NCI-H146 (cell line): ENCODE results near the gene SFI1.
A peak's percentile ranks its signal among the peaks of the same experiment; 100 is the strongest.
"Not testable (repeated sequence)": the region's sequence is repeated elsewhere in the genome, so short reads cannot be mapped to it uniquely, and the experiment has no call there.

Experiments
- DNase-seq: peaks from one replicate; lab custom pipeline; 2025; lab: John Stamatoyannopoulos, UW

Gene SFI1

DNA sequence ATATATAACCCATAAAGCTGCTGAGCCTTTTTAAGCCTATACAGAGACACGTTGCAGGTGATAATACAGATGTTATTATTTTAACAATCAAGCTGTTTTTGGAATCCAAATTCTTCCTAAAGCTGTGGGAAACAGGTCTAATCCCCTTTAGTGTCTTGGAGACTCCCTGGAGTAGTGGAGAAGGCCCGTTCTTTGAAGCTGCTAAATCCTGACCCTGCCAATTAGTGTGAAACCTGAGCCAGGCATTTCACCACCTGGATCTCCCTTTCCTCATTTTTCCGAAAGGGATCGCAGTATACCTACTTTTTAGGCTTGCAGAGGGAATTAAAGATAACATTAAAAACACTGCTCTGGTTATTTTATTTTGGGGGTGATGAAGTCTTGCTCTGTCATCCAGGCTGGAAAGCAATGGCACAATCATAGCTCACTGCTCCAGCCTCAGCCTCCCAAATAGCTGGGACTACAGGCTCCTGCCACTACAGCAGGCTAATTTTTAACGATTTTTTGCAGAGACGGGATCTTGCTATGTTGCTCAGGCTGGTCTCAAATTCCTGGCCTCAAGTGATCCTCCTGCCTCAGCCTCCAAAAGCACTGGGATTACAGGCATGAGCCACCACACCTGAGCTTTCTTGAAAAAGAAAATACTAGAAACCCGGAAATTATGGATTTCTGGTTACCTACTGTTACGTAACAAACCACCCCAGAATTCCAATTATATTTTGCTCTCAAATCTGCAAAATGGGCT, 4.9 kb upstream of the SFI1 start:
- DNase-seq, result no peak

DNA sequence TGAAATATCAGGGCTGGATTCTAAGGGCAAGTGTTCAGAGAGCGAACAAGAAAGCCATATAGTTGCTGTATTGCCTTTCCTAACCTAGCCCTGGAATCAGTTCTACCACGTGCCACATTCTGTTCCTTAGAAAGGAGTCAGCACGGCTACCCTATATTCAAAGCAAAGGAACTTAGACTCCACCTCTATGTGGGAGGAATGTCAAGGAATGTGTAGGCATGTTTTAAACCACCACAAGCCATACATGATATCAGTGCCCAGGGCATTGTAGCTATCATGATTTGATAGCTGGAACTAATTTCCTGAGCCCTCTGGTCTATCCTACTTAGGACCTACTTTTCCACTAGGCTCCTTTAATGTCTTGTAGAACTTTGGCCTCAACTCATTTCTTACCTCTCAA, 4.2 kb upstream of the SFI1 start:
- no peak for DNase-seq

DNA sequence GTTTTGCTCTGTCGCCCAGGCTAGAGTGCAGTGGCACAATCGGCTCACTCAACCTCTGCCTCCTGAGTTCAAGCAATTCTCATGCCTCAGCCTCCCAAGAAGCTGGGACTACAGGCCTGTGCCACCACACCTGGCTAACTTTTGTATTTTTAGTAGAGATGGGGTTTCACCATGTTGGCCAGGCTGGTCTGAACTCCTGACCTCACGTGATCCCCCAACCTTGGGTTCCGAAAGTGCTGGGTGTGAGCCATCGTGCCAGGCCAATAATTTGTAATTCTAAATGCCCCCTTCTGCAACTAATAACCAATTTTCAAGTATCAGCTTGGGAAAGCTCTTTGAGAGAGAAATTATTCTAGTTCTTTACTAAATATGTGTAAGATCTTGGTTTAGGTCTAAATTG, 3.0 kb upstream of the SFI1 start:
- DNase-seq, result not testable (repeated sequence)

DNA sequence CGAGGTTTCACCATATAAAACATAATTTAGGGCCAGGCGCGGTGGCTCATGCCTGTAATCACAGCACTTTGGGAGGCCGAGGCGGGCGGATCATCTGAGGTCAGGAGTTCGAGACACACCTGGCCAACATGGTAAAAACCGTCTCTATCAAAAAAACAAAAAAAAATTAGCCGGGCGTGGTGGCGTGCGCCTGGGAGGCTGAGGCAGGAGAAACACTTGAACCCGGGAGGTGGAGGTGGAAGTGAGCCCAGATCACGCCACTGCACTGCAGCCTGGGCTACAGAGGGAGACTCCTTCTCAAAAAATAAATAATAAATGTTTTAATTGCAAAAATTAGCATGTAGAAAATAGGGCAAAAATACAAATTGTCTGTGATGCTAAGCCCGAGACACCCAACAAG, 993 bp upstream of the SFI1 start:
- no peak for DNase-seq

DNA sequence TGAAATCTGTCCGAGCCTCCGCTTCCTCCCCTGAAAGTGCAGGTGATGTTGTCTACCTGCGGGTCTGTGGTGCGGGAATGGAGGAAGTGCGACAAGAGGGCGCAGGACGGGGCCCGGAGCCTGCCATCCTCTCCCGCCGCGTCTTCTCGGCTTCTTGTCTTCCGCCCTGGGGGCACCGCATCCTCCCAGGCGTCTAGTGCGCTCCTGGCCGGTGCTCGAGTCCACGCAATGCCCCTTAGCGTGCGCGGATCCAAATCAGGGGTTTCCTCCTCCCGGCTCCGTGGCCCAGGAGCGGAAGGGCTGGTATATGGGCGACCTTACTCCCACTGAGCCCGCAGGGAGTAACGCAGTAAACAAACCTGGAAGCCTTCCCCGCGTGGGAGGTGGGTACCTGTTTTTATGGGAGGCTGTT, 405 bp downstream of the SFI1 start:
- DNase-seq, result peak; percentile 37

DNA sequence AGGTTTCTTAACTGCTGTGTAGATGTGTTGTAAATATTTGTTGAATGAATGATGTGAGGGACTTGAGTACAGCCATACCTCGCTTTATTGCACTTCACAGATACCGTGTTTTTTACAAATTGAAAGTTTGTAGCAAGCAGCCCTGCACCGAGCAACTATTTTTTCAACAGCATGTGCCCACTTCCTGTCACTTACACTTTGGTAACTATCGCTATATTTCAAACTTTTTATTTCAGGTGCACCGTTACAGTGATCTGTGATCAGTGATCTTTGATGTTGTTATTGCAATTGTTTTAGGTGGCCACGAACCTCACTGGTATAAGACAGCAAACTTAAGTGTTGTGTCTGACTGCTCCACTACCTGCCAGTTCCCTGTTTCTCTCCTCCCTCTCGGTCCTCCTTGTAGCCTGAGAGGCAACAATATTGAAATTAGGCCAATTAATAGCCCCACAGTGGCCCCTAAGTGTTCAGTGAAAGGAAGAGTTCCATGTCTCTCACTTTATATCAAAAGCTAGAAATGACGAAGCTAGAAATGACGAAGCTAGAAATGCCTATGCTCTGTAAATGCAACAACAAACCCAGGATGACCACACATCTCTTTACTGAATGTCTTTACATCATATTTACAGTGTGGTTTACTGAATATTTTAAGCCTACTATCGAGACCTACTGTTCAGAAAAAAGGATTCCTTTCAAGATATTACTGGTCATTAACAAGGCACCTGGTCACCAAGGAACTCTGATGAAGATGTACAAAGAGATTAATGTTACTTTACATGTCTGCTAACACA, 1.0 kb downstream of the SFI1 start:
- DNase-seq, result no peak

DNA sequence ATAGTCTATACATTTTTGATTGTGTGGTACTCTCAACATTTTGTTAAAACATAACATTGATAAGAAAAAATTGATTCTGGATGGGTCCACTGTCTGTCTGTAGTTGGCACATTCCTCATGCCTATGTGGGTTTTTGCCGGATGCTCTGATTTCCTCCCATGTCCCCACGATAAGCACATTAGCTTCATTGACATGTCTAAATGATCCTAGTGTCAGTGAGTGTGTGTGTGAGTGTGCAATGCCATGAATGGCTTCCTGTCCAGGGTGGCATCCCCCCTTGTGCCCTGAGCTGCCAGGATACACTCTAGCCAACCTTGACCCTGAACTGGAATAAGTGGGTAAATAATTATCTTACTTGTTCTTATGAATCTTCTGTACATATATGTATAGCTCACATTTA, 5.4 kb downstream of the SFI1 start:
- DNase-seq, result no peak

DNA sequence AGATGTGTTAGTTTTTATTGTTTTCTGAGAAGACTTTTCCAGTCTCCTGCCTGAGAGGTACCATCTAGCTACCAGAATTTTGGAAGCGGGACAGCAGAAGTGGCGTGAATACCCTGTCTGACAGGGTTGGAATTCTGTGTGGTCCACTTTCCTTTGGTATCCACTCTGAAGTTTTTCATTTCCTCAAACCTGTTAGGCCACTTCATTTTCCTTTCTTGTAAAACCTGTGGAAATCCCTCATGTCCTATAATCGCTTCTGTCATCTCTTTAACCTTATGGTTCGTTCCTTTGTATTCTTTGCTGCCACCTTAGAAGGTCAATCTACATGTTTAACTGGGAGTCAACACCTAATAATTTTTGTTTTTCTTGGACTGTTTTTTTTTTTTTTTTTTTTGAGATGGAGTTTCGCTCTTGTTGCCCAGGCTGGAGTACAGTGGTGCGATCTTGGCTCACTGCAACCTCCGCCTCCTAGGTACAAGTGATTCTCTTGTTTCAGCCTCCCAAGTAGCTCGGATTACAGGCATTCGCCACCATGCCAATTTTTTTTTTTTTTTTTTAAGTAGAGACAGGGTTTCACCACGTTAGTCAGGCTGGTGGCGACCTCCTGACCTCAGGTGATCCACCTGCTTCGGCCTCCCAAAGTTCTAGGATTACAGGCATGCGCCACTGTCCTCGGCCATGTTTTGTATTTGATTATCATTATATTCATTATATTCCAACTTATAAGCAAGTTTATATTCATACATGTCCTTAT, 7.1 kb downstream of the SFI1 start:
- no peak for DNase-seq

DNA sequence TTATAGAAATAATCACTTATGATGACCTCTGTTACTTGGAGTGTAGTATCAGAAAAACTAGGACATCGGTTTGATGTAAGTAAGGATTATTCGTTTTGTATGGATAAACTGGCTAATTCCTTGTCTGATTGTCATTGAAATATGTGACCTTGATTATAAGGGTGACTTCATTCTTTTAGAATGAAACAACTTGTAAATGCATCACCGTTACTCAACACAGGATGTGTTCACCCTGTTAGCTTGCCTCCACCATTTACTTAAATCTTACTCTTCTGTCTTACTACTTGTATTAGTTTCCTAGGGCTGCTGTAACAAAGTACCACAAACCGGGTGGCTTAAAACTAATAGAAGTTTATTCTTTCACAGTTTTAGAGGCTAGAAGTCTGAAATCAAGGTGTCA, 7.9 kb downstream of the SFI1 start:
- DNase-seq, result no peak

DNA sequence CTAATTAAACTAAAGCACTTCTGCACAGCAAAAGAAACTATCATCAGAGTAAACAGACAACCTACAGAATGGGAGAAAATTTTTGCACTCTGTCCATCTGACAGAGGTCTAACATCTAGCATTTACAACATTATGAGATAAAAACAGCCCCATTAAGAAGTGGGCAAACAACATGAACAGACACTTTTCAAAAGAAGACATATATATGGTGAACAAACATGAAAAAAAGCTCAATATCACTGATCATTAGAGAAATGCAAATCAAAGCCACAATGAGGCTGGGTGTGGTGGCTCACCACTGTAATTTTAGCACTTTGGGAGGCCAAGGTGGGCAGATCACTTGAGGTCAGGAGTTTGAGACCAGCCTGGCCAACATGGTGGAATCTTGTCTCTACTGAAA, 11.2 kb downstream of the SFI1 start:
- not testable (repeated sequence) for DNase-seq

DNA sequence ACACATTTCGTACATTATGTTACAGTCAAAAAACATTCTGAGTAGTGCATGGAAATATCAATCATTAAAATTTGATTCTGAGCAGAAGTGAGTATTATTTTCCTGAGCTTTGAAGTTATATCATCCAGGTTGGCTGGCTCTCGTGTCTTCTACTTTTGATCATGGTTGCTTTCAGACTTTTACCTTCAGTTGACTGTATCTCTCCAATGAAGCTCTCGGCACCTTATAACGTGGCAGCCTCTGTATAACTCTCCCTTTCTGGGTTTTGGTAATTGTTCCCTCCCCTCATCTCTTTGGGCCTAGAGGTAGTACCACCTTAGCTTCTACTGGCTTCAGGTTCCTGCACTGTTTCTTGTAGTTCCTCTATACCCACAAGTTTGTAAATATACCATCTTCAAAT, 12.2 kb downstream of the SFI1 start:
- no peak for DNase-seq

DNA sequence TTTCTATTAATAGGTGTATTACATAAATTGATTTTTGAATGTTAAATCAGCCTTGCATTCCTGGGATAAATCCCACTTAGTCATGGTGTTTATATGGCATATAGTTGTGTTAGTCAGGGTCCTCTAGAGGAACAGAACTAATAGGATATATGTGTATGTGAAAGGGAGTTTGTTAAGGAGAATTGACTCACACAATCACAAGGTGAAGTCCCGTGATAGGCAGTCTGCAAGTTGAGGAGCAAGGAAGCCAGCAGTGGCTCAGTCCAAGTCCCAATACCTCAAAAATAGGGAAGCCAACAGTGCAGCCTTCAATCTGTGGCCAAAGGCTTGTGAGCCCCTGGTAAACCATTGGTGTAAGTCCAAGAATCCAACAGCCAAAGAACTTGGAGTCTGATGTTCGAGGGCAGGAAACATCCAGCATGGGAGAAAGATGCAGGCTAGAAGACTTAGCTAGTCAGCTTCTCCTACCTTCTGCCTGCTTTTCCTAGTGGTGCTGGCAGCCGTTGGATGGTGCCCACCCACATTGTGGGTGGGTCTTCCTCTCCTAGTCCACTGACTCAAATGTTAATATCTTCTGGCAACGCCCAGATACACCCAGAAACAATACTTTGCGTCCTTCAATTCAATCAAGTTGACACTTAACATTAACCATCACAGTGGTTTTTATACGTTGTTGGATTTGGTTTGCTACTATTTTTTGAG, 12.9 kb downstream of the SFI1 start:
- no peak for DNase-seq

DNA sequence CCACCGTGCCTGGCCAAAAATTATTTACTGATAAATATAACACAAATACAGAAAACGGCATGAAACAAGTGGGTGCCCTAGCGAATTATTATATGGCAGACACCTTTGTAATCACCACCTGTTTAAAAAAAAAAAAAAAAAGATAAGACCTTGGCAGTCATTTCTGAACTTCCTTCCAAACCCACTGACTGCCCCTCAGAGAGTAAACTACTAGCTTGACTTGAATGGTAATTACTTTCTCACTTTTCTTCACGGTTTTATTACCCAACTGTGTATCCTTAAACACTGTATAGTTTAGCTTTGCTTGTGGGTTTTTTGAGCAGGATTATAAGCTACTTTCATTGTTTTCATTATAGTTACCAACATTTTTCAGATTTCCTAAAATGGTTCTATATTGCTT, 23.7 kb downstream of the SFI1 start:
- no peak for DNase-seq

DNA sequence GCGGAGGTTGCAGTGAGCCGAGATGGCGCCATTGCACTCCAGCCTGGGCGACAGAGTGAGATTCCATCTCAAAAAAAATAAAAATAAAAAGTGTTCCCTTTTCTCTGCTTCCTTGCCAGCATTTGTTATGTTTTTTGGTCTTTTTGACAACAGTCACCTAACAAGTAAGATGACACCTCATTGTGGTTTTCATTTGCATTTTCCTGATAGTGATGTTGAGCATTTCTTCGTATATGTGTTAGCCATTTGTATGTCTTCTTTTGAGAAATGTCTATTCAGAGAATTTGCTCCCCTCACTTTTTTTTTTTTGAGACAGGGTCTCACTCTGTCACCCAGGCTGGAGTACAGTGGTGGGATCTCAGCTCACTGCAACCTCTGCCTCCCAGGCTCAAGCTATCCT, 27.8 kb downstream of the SFI1 start:
- not testable (repeated sequence) for DNase-seq

DNA sequence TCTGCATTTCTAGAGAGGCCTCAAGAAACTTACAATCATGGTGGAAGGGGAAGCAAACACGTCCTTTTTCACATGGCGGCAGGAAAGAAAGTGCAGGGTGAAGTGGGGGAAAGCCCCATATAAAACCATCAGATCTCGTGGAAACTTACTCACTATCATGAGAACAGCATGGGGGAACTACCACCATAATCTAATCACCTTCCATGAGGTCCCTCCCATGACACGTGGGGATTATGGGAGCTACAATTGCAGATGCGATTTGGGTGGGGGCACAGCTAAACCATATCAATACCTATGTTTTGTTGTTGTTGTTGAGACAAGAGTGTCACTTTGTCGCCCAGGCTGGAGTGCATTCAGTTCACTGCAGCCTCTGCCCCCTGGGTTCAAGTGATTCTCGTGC, 29.9 kb downstream of the SFI1 start:
- no peak for DNase-seq

DNA sequence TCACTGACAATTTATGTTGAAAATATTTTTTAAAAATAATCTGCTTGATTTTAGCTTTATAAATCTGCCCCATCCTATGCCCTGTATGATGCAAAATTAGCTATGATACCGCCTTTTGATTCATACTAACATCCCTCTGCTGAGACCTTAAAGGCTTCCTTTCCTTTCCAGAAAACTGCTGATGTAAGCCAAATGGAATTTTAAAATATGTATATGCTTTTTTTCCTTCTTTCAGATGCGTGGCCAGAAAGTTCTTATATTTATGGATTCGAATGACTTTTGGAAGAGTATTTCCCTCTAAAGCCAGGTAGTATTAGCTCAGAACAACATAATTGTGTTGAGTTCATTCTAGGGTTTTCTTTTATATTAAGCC, 34.5 kb downstream of the SFI1 start:
- no peak for DNase-seq

DNA sequence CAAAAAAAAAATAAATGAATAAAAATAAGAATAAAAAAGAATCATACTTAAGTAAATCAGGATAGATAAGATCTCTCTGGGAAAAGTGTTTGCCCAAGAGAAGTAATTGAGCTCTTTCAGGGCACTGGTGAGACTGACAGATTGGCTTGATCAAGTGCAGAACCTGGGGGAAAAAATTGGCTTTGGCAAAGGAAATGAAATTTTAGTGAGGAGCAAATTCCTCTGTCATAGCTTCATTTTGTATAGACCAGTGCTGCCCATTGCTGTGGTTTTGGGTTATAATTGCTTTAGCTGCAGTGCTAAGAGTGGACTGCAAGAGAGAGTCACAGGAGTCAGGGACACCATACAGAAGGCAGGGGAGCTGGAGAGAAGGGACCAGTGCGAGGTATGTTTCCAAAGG, 35.7 kb downstream of the SFI1 start:
- DNase-seq, result no peak

DNA sequence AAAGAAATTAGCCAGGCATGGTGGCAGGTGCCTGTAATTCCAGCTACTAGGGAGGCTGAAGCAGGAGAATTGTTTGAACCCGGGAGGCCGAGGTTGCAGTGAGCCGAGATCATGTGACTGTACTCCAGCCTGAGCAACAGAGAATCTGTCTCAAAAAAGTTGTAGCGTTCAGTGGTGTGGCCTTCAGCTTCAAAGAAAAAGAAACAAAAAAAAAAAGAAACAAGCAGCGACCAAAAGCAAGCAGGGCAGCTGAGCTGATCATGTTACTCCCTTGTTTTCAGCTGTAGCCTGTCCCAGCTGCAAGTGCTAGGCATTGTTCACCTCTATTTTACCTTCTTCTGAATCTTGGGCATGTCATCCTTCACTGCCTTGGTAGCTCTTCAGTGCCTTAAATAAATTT, 37.0 kb downstream of the SFI1 start:
- DNase-seq, result no peak

DNA sequence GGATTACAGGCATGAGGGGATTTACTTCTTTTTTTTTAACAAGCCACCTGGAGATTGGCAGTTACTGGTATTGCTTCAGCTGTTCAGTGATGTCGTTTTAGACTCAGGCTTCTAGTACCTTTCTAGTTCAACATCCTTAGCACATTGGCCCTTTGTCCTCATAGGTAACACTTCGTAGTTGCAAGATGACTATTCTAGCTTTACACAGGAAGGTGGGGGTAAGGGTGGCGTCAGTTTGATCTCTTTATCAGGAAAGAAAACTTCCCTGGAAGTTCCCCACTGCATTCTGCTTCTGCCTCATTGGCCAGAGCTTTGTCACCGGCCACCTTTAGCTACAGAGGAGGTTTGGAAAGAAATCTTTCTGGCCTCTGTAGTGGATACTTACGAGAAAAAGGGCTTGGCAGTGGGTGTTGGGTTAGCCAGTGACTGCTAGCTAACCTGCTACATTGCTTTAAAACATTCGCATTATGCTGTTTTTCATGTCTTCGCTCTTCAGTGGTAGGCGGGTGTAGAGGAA, 40.7 kb downstream of the SFI1 start:
- no peak for DNase-seq

DNA sequence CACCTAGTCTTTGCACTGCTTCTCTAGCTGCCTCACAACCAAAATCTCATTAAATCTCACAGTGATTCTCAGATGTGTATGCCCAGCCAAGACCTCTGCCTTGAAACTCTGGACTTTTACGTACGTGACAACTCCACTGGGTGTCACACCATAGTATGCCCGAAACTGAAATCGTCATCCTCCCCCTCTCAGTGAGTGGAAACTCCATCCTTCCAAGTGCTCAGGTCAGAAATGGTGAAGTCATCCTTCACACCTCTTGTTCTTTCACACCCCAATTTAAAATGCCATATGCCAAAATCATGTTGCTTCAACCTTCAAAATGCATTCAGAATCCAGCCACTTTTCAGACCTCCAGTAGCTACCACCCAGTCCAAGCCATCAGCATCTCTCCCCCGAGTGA, 42.5 kb downstream of the SFI1 start:
- DNase-seq, result no peak

DNA sequence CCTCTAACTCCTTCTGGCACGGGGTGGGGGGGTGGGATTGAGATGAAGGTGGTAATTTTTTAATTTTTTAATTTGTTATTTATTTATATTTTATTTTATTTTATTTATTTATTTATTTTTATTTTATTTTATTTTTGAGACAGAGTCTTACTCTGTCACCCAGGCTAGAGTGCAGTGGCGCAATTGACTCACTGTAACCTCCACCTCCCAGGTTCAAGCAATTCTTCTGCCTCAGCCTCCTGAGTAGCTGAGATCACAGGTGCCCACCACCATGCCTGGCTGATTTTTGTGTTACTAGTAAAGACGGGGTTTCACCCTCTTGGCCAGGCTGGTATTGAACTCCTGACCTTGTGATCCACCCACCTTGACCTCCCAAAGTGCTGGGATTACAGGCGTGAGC, 43.8 kb downstream of the SFI1 start:
- DNase-seq, result not testable (repeated sequence)

DNA sequence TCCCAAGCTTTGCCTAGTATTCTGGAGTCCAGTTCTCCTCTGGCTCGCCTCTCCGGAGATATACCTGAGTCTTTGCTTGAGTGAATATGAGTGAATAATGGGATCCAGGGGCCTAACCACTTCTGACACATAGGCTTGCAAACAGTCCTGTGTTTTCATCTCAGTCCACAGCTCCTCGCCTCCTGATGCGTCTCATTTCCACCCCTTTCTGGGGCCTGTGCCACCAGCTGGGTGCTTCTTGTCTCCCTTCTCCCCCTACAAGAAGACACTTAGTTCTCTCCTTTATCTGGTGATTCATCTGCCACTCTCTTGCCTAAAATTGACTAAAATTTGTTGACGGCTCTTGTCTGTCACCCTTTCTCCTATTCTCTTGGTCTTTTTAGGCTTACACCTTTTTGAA, 44.6 kb downstream of the SFI1 start:
- DNase-seq, result no peak
